Measurements from ENCODE around the gene NEK10. TPM values are rescaled to one million over a fixed set of nuclear protein-coding genes. Genes with fewer than 3 reads are reported as not detected.
A peak's percentile ranks its signal among the peaks of the same experiment; 100 is the strongest.

The NEK10 gene
- total and polyA plus RNA-seq, 12 donors = 0.16 to 4.8 (median 0.65) TPM

DNA sequence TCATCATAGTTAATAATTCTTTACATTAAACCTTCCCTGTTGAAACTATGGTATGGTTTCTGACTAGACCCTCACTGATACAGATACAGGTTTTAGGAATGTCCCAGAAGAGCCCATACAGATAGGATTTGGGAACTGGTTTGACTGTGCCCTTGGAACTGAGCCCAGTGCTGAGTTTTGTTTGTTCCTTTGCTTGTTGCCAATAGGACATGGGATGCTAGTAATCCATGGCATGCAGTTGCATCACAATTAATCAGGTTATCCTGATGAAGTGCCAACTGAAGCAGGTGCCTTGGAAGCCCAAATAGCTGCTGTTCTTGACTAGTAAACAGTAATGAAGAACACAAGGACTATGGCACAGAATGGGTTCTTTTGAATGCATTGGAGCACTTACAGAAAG is 230.6 kb downstream of the NEK10 start:
- Histone ChIP-seq H3K27ac (no peak overlapping the region), H3K36me3 (replicated peaks in 1 of 2) (no peaks in the 10 kb centered on the region), H3K9me3 (replicated peaks in 1 of 3) (no peaks in the 10 kb centered on the region), H3K27me3 (no peaks in the 10 kb centered on the region), H3K4me3 (no peak overlapping the region), H3K4me1 (replicated peaks in 1 of 2) (no peaks in the 10 kb centered on the region)
- TF ChIP-seq POLR2A (IDR thresholded peaks at IDR 0.05) = no peak
- TF ChIP-seq, protein P1, sequence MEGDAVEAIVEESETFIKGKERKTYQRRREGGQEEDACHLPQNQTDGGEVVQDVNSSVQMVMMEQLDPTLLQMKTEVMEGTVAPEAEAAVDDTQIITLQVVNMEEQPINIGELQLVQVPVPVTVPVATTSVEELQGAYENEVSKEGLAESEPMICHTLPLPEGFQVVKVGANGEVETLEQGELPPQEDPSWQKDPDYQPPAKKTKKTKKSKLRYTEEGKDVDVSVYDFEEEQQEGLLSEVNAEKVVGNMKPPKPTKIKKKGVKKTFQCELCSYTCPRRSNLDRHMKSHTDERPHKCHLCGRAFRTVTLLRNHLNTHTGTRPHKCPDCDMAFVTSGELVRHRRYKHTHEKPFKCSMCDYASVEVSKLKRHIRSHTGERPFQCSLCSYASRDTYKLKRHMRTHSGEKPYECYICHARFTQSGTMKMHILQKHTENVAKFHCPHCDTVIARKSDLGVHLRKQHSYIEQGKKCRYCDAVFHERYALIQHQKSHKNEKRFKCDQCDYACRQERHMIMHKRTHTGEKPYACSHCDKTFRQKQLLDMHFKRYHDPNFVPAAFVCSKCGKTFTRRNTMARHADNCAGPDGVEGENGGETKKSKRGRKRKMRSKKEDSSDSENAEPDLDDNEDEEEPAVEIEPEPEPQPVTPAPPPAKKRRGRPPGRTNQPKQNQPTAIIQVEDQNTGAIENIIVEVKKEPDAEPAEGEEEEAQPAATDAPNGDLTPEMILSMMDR (IDR thresholded peaks at IDR 0.05) = no peak
- intact Hi-C loops (cut with DNase I) = no loop called here
- DNase-seq = no peak

DNA sequence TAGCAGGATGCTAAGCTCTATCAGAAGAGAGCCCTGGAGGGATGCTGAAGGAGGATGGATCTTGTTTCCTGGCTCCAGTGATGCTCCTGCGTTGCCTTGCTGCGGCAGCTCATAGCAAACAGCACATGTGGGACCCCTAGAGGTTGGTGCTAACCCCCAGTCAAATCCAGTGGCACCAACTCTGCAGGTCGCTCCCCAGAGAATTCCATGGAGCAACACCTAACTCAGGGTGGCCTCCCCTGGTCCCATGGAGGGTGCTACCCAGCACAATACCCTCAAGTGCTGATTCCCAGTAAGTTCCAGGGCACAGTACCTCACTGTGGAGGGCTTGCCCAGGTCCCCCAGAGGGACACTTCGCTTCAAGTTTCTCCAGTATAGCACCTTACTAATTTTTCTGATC is 231.2 kb downstream of the NEK10 start:
- Histone ChIP-seq H3K27me3 (no peaks in the 10 kb centered on the region), H3K9me3 (replicated peaks in 1 of 3) (no peaks in the 10 kb centered on the region), H3K27ac (no peak overlapping the region), H3K4me3 (no peak overlapping the region), H3K36me3 (replicated peaks in 1 of 2) (no peaks in the 10 kb centered on the region), H3K4me1 (replicated peaks in 1 of 2) (no peaks in the 10 kb centered on the region)
- intact Hi-C loops (cut with DNase I) = no loop called here
- no peak for TF ChIP-seq POLR2A (IDR thresholded peaks at IDR 0.05)
- DNase-seq = no peak
- 89 to 100% (median 90%) methylated on average over 1 to 4 of the region's 4 CpGs for WGBS, 4 donors

DNA sequence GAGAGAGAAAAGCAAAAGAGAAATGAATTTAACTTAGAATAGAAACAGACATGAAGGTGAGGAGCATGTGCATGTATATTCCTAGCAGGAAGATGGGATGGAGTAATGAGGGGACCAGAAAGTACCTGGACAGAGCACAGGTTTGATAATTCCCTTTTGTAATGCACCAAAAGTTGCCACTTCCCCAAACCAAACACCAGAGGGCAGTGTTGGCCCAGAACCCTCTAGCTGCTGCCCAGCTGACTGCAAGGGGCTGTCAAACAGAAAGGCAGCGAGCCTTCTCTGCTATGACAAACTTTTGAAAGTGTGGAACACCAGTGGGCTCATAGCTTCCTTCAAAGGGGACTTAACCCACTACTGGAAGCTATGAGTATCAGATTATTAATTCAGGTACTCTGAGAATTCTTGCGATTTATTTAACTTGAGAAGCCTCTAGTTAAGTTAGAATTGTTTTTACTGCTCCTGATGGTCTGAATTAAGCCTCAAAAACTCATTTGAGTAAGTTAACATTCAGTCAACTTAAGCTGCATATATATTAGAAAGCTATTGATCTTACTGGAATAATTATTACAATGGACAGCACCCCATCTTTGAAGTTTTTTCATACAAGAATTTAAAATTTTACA is 234.9 kb downstream of the NEK10 start:
- Histone ChIP-seq H3K9me3 (replicated peaks in 1 of 3) (no peaks in the 10 kb centered on the region), H3K27me3 (no peaks in the 10 kb centered on the region), H3K27ac (no peak overlapping the region), H3K4me3 (no peak overlapping the region), H3K4me1 (replicated peaks in 1 of 2) (no peaks in the 10 kb centered on the region), H3K36me3 (replicated peaks in 1 of 2) (no peaks in the 10 kb centered on the region)
- intact Hi-C loops (cut with DNase I) = no loop called here
- TF ChIP-seq POLR2A (IDR thresholded peaks at IDR 0.05) = no peak
- TF ChIP-seq, protein P1 (IDR thresholded peaks at IDR 0.05) = peak; percentile 74 to 93 (median 80)
- WGBS, 4 donors = 35 to 48% (median 42%) methylated on average over 2 of the region's 2 CpGs
- peak; percentile 48 to 80 (median 63) for DNase-seq

DNA sequence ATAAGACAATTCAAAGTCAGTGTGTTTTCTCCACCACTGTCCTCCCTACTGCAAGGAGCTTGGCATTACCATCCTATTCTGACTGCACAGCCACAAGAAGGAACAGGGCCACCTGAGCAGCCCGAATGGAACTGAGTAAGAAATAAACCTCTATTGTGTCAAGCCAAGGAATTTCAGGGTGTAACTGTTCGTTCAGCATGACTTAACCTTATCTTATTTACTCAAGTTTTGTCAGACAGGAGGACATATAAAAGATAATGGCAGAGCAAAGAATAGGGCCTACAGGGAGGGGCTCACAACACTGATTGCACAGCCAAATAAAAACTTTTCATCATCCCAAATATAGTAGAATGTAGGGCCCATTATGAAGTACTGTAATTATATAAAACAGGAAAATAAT is 236.1 kb downstream of the NEK10 start:
- no peak overlapping the region for H3K4me3 ChIP-seq
- no peaks in the 10 kb centered on the region for H3K27me3 ChIP-seq
- intact Hi-C loops (cut with DNase I) = no loop called here
- H3K4me1 ChIP-seq (replicated peaks in 1 of 2) = no peaks in the 10 kb centered on the region
- TF ChIP-seq POLR2A (IDR thresholded peaks at IDR 0.05) = no peak
- TF ChIP-seq, protein P1 (IDR thresholded peaks at IDR 0.05) = no peak
- 52 to 68% (median 58%) methylated on average over 2 of the region's 2 CpGs for WGBS, 4 donors
- no peaks in the 10 kb centered on the region for H3K36me3 ChIP-seq (replicated peaks in 1 of 2)
- no peaks in the 10 kb centered on the region for H3K9me3 ChIP-seq (replicated peaks in 1 of 3)
- DNase-seq = no peak
- no peak overlapping the region for H3K27ac ChIP-seq

DNA sequence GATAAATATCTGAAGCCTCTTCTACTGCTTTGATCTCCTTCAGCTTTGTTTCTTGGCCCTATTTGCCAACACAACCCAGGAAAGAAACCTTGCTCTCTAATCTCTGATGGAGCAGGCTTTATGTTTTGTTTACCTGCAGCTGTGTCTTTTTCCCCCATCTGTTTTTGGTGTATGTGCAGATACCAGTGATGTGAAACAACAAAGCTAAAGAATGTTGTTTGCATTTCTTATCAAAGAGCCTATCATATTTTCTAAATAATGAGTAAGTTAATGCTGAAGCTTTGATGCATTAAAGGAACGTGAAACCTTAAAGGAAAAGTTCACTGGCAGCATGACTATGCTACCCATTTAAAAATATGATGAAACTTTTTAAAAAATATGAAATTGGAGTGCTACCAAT is 238.4 kb downstream of the NEK10 start:
- no peaks in the 10 kb centered on the region for H3K4me1 ChIP-seq (replicated peaks in 1 of 2)
- intact Hi-C loops (cut with DNase I) = no loop called here
- TF ChIP-seq, protein P1 (IDR thresholded peaks at IDR 0.05) = no peak
- TF ChIP-seq POLR2A (IDR thresholded peaks at IDR 0.05) = no peak
- DNase-seq = no peak
- H3K27me3 ChIP-seq = no peaks in the 10 kb centered on the region
- H3K27ac ChIP-seq = no peak overlapping the region
- H3K36me3 ChIP-seq (replicated peaks in 1 of 2) = no peaks in the 10 kb centered on the region
- WGBS, 4 donors = 88 to 97% (median 91%) methylated on average over 1 of the region's 1 CpG
- no peak overlapping the region for H3K4me3 ChIP-seq
- H3K9me3 ChIP-seq (replicated peaks in 1 of 3) = no peaks in the 10 kb centered on the region

Data from adrenal gland (tissue), 12 donors.